HL-60/S4 treated with retinoic acid at 250 ng/mL for 4 days and 3 days (cell line): ENCODE data around the gene KRTAP4-1.
"Not testable (repeated sequence)": the region's sequence is repeated elsewhere in the genome, so short reads cannot be mapped to it uniquely, and the experiment has no call there.

Experiments
- in situ Hi-C: fragments of 300-500 bp; cut with MboI; formaldehyde crosslinking; loops from 2 replicates; pipeline ENCODE4 v1.7.0; 2022; ENCODE audit warnings: low sequenced_read_pairs

The KRTAP4-1 gene

DNA sequence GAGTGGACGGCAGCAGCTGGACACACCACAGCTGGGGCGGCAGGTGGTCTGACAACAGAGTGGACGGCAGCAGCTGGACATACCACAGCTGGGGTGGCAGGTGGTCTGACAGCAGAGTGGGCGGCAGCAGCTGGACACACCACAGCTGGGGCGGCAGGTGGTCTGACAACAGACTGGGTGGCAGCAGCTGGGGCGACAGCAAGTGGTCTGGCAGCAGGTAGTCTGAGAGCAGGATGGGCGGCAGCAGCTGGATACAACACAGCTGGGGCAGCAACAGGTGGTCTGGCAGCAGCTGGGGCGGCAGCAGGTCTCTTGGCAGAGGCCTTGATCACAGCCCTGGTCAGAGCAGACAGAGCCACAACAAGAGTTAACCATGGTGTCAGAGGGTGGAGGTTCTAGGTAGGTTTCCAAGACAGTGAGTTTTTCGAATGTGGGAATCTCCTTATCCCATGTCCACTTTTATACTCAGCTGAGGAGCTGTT is at the start of gene KRTAP4-1:
Gene KRTAP4-1 (minus strand): TSS at position 432 of the 482 bp plus-strand sequence. CDS start 57 bp downstream, at position 375.
- in situ Hi-C loops, result no loop called here

DNA sequence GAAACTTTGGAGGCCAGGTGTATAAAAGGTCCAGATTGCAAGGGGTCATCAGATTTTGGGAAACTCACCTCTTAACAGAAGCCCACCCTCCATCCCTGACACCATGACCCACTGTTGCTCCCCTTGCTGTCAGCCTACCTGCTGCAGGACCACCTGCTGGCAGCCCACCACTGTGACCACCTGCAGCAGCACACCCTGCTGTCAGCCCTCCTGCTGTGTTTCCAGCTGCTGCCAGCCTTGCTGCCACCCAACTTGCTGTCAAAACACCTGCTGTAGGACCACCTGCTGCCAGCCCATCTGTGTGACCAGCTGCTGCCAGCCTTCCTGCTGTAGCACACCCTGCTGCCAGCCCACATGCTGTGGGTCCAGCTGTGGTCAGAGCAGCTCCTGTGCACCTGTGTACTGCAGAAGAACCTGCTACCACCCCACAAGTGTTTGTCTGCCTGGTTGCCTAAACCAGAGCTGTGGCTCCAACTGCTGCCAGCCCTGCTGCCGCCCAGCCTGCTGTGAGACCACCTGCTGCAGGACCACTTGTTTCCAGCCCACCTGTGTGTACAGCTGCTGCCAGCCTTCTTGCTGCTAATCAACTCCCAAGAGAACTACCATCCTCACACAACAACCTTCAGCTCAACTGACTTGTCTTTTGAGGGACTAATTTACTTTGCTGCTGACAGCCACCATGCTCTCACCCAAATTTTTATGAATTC is 47.8 kb upstream of the KRTAP4-1 start, which contains the start of gene KRTAP9-3:
Gene KRTAP9-3 (plus strand): TSS at position 51 of the 707 bp plus-strand sequence. CDS start 53 bp downstream, at position 104.
- in situ Hi-C loops, result not testable (repeated sequence)

GRCh38 chr17:41231731-41232130 is 47.0 kb upstream of the KRTAP4-1 start:
- in situ Hi-C loops, result no loop called here

DNA sequence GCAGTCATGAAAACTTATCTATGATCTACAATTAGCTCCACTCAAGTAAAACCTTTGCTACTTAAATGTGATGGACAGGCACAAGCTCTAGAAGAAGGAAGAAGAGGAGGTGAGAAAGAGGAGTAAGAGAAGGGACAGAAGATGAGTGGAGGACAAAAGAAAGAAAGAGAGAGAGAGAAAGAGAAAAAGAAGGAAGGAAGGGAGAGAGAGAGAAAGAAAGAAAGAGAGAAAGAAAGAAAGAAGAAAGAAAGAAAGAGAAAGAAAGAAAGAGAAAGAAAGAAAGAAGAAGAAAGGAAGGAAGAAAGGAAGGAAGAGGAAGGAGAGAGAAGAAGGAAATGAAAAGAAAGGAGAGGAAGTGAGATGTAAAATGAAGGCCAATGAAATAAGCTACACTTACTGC is 45.4 kb upstream of the KRTAP4-1 start:
- in situ Hi-C loops, result no loop called here

- in situ Hi-C loops, result not testable (repeated sequence)
Observed at GRCh38 chr17:41226598-41227095, 41.9 kb upstream of the KRTAP4-1 start, which contains the start of gene KRTAP9-2. Gene KRTAP9-2 (plus strand): TSS chr17:41226648. CDS start chr17:41226655, 7 bp downstream.

DNA sequence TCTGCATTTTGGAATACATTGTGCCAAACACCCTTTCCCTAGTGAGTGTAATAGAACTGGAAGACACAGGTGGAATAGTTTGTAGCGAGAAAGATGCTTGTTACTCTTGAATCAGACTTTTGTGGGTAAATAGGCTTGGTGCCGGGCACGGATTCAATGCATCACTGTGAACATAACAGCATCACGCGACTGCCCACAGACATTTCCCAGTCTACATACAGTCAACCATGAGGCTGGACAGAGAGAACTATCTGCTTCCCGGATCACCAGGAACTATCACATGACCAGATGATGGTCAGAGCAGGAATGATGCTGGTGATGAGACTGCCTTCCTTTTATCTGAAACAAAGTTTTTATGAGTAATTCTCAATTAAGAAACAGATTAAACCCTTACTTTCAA is 41.3 kb upstream of the KRTAP4-1 start:
- in situ Hi-C loops, result no loop called here

DNA sequence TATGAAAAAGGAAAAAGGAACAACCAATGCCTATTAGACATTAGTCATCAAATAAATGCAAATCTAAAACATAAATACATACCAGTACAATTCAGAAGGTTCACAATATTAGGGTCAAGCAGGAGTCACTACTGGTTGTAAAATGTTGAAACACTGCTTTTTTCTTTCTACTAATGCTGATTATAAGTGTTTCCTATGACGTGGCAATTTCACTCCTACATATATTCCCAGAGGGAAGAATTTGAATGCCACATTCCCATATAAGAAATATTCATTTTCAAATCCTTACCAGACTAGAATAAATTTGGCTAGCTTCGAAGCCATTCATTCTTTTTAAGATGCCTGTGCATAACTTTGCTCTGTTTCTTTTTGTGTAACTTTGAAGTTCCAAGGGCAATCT is 39.1 kb upstream of the KRTAP4-1 start:
- in situ Hi-C loops, result no loop called here

DNA sequence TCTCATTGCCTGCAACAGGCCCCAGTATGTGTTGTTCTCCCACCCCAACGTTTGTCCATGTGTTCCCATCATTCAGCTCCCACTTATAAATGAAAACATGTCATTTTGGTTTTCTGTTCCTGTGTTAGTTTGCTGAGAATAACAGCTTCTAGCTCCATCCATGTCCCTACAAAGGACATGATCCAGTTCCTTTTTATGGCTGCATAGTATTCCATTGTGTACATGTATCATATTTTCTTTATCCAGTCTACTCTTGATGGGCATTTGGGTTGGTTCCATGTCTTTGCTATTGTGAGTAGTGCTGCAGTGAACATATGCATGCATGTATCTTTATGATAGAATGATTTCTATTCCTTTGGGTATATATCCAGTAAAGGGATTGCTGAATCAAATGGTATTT is 31.0 kb upstream of the KRTAP4-1 start:
- in situ Hi-C loops, result no loop called here

DNA sequence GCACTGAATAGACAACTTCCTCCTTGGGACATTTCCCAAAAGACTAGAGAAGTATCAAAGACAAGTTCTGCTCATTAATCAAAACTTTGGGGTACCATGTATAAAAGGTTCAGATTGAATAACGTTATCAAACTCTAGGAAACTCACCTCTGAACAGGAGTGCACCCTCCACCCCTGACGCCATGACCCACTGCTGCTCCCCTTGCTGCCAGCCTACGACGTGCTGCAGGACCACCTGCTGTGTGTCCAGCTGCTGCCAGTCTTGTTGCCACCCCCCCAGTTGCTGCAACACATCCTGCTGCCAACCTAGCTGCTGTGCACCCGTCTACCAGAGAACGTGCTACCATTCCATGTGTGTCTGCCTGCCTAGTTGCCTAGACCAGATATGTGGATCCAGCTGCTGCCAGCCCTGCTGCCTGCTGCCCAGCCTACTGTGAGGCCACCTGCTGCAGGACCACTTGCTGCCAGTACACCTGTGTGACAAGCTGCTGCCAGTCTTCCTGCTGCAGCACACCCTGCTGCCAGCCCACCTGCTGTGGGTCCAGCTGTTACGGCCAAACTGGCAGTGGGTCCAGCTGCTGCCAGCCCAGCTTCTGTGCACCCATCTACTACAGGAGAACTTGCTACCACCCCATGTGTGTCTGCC is 27.9 kb upstream of the KRTAP4-1 start:
- in situ Hi-C loops, result no loop called here

GRCh38 chr17:41211845-41212466 is 27.2 kb upstream of the KRTAP4-1 start:
- in situ Hi-C loops, result no loop called here

DNA sequence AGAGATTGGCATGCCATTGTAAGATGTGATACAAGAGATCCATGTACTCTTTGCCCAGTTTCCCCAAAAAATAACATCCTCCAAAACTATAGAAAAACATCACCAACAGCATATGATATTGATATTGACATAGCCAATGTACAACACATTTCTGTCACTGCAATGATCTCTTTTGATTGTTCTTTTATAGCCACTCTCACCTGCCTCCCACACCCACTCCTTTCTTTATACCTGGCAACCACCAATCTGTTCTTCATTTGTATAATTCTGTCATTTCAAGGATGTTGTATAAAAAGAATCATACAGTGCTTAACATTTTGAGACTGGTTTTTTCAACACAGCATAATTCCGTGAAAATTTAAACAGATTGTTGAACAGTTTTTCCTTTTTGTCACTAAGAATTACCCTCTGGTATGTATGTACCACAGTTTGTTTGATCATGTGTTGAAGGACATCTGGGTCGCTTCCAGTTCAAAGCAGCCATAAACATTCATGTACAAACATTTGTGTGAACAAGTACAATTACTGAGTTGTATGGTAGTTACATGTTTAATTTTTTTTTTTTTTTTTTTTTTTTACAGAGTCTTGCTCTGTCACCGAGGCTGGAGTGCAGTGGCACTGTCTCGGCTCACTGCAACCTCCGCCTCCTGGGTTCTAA is 14.8 kb upstream of the KRTAP4-1 start:
- in situ Hi-C loops, result no loop called here

- in situ Hi-C loops, result no loop called here
Observed at GRCh38 chr17:41196068-41196467, 11.4 kb upstream of the KRTAP4-1 start.

DNA sequence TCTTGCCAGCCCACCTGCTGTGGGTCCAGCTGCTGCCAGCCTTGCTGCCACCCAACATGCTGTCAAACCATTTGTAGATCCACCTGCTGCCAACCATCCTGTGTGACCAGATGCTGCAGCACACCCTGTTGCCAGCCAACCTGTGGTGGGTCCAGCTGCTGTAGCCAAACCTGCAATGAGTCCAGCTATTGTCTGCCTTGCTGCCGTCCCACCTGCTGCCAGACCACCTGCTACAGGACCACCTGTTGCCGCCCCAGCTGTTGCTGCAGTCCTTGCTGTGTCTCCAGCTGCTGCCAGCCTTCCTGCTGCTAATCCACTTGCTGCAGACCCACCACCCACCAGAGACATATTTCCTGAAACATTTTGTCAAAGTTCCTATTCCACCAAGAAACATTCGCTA is 5.6 kb upstream of the KRTAP4-1 start:
- in situ Hi-C loops, result no loop called here

GRCh38 chr17:41189837-41190318 is 5.2 kb upstream of the KRTAP4-1 start, which contains the start of gene KRTAP9-1:
Gene KRTAP9-1 (plus strand): TSS chr17:41189887. CDS start chr17:41189887, 0 bp downstream.
- in situ Hi-C loops, result not testable (repeated sequence)

- in situ Hi-C loops, result no loop called here
Observed at GRCh38 chr17:41186872-41187271, 2.2 kb upstream of the KRTAP4-1 start.

DNA sequence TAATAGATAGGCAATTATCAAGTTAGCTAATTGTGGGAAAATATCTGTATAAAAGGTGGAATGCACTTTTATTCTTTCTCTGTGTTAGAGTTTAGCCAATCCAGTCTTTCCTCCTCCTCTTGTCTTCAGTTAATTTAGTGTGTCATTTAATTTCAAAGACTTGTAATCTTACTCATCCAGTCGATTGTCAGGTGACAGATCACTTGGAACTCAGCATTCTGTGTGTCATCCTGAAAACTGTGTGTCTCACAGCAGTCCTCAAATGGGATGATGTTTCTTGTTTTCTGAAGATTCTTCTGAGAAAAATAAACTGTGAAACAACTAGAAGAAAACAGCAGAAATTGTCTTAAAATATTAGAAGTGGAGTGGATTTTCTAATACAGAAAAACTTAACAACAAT is 290 bp upstream of the KRTAP4-1 start:
- in situ Hi-C loops, result no loop called here

- in situ Hi-C loops, result no loop called here
Observed at GRCh38 chr17:41178843-41179616, 5.7 kb downstream of the KRTAP4-1 start.

GRCh38 chr17:41178341-41178740 is 6.4 kb downstream of the KRTAP4-1 start:
- in situ Hi-C loops, result no loop called here

DNA sequence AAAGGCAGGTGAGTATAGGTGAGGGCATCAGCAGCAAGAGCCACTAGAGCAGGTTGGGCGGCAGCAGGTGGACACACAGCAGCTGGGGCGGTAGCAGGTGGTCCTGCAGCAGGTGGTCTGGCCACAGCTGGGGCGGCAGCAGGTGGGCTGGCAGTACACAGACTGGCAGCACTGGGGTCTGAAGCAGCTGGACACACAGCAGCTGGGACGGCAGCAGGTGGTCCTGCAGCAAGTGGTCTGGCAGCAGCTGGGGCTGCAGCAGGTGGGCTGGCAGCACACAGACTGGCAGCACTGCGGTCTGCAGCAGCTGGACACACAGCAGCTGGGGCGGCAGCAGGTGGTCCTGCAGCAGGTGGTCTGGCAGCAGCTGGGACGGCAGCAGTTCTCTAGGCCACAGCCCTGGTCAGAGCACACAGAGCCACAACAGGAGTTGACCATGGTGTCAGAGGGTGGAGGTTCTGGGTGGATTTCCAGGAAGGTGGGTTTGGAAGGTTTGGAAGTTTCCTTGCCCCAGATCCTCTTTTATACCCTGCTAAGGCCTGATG is 6.9 kb downstream of the KRTAP4-1 start, which contains the start of gene KRTAP4-2:
Gene KRTAP4-2 (minus strand): TSS at position 495 of the 545 bp plus-strand sequence. CDS start 57 bp downstream, at position 438.
- in situ Hi-C loops, result no loop called here
